Effector memory CD4-positive, alpha-beta T cell (primary cell): ENCODE data around the gene CFAP221.
A peak's percentile ranks its signal among the peaks of the same experiment; 100 is the strongest.

Experiments
- DNase-seq, 3 donors: peaks; one replicate each; pipeline ENCODE4 v3.0.0-alpha.2; 2020
- H3K27ac ChIP-seq: 2 replicates; pipeline ENCODE4 v1.7.0; 2013; ENCODE audit warnings: mild to moderate bottlenecking, low read length, moderate library complexity; ENCODE audit not compliant: insufficient read depth, poor library complexity, severe bottlenecking
- H3K27me3 ChIP-seq: replicated peaks from 2 replicates; pipeline ENCODE4 v1.7.0; 2013; ENCODE audit warnings: mild to moderate bottlenecking, low read length; ENCODE audit not compliant: insufficient read depth, control insufficient read depth, poor library complexity, severe bottlenecking
- H3K36me3 ChIP-seq: 2 replicates; pipeline ENCODE4 v1.7.0; 2013; ENCODE audit warnings: mild to moderate bottlenecking, low read length, moderate library complexity; ENCODE audit not compliant: control insufficient read depth, insufficient read depth
- H3K4me1 ChIP-seq: 2 replicates; pipeline ENCODE4 v1.7.0; 2013; ENCODE audit warnings: low read length, mild to moderate bottlenecking; ENCODE audit not compliant: control insufficient read depth, insufficient read depth, poor library complexity, severe bottlenecking
- H3K4me3 ChIP-seq: 2 replicates; pipeline ENCODE4 v1.7.0; 2013; ENCODE audit warnings: low read length, low read depth, mild to moderate bottlenecking; ENCODE audit not compliant: insufficient read depth, poor library complexity, severe bottlenecking
- H3K9me3 ChIP-seq: 2 replicates; pipeline ENCODE4 v1.7.0; 2013; ENCODE audit warnings: mild to moderate bottlenecking, low read length, moderate library complexity; ENCODE audit not compliant: control insufficient read depth

Gene CFAP221

GRCh38 chr2:119637371-119637770 is 93.1 kb downstream of the CFAP221 start:
- Histone ChIP-seq H3K9me3 (no peaks in the 10 kb centered on the region), H3K4me3 (no peak overlapping the region), H3K4me1 (no peaks in the 10 kb centered on the region), H3K27me3 (no peaks in the 10 kb centered on the region), H3K36me3 (no peaks in the 10 kb centered on the region), H3K27ac (no peak overlapping the region)
- DNase-seq = no peak

DNA sequence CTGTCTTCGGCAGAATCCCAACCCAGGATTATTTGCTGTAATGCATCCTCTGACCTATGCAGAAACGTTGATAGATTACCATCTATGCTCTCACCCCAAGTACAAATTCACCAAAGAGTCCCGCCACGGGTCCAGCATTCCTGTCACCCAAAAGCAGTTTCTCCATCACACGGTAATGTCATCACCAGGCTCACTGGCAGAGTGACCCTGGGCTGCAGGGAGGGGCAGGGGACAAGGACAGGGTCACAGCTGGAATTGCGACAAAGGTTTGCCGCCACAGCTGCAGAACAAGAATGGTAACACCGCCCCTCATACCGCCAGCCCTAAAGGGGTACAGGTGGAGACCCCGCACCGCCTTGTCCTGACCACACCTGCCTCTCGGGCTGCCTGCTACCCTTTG is 94.0 kb downstream of the CFAP221 start:
- Histone ChIP-seq H3K9me3 (no peaks in the 10 kb centered on the region), H3K27me3 (no peaks in the 10 kb centered on the region), H3K4me3 (no peak overlapping the region), H3K27ac (no peak overlapping the region), H3K36me3 (no peaks in the 10 kb centered on the region), H3K4me1 (no peaks in the 10 kb centered on the region)
- DNase-seq = no peak

DNA sequence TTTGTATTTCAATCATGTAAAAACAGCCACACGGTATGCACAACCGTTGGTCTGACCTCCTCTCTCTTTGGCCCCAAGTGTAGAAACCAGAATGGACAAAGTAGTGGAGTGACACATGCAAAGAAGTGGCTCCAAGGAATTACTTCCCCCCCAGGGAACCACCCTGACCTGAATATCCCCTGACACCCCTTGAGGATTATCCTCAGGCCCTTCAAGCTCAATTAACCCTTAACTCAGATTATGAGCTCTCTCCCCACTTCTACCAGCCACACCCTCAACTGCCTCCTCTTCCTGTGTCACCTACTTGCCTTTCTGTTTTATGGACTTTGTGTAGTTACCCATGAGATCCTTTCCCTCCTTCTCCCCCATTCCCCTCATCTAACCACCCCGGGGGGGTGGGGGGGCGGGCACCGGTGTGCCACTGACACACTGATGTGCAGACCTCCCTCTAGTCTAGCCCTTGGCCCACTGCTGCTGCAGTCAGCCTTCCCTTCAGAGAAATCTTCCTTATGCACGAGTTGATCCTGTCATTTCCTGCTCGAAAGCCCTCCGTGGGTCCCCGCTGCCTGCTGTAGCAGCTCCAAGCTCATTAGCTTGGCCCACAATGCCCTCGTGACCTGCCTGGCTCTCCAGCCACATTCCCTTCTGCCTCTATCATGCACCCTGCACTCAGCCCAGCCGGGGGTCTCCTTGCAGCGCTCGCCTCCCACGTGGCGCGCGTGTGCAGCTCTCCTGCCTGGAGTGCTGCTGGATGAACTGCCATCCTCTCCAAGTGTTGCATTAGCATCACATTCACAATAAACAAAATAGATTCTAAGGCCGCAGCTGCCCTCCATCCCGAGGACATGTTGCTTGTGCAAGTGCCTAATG is 94.7 kb downstream of the CFAP221 start:
- DNase-seq = no peak
- no peaks in the 10 kb centered on the region for H3K36me3 ChIP-seq
- no peaks in the 10 kb centered on the region for H3K4me1 ChIP-seq
- no peak overlapping the region for H3K27ac ChIP-seq
- H3K27me3 ChIP-seq = no peaks in the 10 kb centered on the region
- H3K4me3 ChIP-seq = no peak overlapping the region
- no peaks in the 10 kb centered on the region for H3K9me3 ChIP-seq

DNA sequence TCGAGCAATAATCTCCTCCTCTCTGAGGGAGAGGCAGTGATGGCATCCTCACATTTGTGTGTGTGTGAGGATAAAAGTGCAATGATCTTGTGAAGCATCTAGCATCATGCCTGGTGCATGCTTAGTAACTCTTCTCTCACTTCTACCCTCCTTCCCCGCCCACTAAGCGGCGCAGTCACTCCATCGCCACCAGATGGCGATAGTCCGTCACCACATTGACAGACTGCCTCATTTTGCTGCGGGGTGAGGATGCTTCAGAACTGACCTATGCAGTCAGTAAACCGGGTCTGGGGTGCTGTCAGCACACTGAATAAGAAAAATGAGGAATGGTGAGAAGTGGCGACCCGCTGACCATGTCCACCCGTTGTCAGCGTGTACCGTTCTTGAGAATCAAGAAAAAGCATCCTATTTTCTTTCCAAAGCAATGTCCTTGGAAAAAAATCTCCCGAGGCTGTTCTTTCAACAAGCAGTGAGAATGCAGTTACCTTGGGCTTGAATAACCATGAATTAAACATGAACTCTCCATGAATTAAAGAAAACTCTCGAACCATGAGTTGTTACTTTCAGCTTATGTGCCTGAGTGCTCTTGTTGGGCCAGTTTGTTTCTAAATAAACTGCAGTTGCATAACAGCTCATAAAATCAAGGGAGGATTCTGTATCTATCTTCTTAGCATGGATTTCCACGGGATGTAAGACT is 97.5 kb downstream of the CFAP221 start:
- Histone ChIP-seq H3K36me3 (no peaks in the 10 kb centered on the region), H3K27me3 (no peaks in the 10 kb centered on the region), H3K27ac (no peak overlapping the region), H3K9me3 (no peaks in the 10 kb centered on the region), H3K4me1 (no peaks in the 10 kb centered on the region), H3K4me3 (no peak overlapping the region)
- peak; percentile 22 to 46 (median 42) for DNase-seq

- DNase-seq = no peak
- H3K27ac ChIP-seq = no peak overlapping the region
- H3K4me3 ChIP-seq = no peak overlapping the region
- no peaks in the 10 kb centered on the region for H3K9me3 ChIP-seq
- H3K36me3 ChIP-seq = no peaks in the 10 kb centered on the region
- H3K27me3 ChIP-seq = no peaks in the 10 kb centered on the region
- no peaks in the 10 kb centered on the region for H3K4me1 ChIP-seq
Measured at GRCh38 chr2:119644186-119644585, 99.9 kb downstream of the CFAP221 start.

DNA sequence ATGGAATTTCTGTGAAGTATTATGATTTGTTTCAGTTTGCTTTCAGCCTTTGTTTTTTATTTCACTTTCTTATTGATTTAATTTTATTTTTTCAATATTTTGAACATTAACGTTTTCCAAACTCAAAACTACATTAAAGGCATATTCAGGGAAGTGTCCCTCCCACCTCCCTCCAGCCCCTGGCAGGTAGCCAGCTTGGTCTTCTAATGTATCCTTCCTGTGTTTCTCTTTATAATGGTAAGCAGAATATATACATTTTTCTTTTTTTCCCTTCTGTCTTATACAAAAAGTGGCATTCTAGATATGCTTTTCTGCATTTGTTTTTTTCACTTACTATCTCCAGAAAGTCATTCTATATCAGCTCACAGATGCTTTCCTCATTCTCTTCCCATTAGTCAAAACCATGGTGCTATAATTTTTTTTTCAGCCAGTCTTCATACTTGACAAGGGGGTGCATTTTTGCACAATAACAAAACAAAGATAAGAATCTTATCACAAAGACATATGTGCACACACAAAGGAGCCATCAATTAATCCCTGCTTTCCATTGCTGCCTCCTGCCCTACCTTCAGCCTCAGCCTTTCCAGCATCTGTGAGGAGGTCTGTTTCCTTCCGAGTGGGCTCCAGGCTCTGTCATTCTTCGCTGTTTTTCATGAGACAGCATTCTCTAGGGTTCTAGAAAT is 101.1 kb downstream of the CFAP221 start:
- no peak for DNase-seq
- H3K4me1 ChIP-seq = no peaks in the 10 kb centered on the region
- H3K36me3 ChIP-seq = no peaks in the 10 kb centered on the region
- no peak overlapping the region for H3K27ac ChIP-seq
- H3K9me3 ChIP-seq = no peaks in the 10 kb centered on the region
- no peaks in the 10 kb centered on the region for H3K27me3 ChIP-seq
- no peak overlapping the region for H3K4me3 ChIP-seq

- DNase-seq = no peak
- Histone ChIP-seq H3K9me3 (no peaks in the 10 kb centered on the region), H3K27me3 (no peaks in the 10 kb centered on the region), H3K4me3 (no peak overlapping the region), H3K27ac (no peak overlapping the region), H3K4me1 (no peaks in the 10 kb centered on the region), H3K36me3 (no peaks in the 10 kb centered on the region)
Measured at GRCh38 chr2:119646149-119646548, 101.9 kb downstream of the CFAP221 start.

- Histone ChIP-seq H3K9me3 (no peaks in the 10 kb centered on the region), H3K4me1 (no peaks in the 10 kb centered on the region), H3K36me3 (no peaks in the 10 kb centered on the region), H3K27me3 (no peaks in the 10 kb centered on the region), H3K4me3 (no peak overlapping the region), H3K27ac (no peak overlapping the region)
- DNase-seq = no peak
Measured at GRCh38 chr2:119647440-119648169, 103.4 kb downstream of the CFAP221 start.

GRCh38 chr2:119649364-119649917 is 105.2 kb downstream of the CFAP221 start:
- no peaks in the 10 kb centered on the region for H3K27me3 ChIP-seq
- H3K4me1 ChIP-seq = no peaks in the 10 kb centered on the region
- H3K36me3 ChIP-seq = no peaks in the 10 kb centered on the region
- no peak overlapping the region for H3K4me3 ChIP-seq
- no peak overlapping the region for H3K27ac ChIP-seq
- H3K9me3 ChIP-seq = no peaks in the 10 kb centered on the region
- DNase-seq = no peak
